Measurements from ENCODE around the gene HAVCR2.

Gene HAVCR2

DNA sequence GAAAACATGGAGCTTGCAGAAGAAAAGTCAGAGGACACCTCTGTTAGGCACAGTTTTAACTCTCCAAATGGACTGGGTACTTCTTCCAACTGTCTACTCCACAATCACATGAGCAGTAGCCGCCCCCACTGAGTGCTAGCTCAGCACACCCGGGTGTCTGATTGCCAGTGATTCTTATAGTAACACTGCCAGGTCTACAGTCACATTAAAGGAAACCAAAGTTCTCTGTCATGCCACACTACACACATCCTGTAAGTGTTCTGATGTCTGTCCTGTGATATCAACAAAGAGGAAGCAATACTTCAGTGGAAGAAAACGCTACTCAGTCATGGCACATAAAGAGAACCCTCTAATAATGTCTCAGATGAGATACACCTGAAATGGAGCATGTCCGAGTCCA lies at the start of gene HAVCR2:
Gene HAVCR2 (minus strand): TSS at position 69 of the 400 bp plus-strand sequence. CDS start 61 bp downstream, at position 8.
- peak in 1 of 3 experiments; percentile 46 for DNase-seq (ENCODE audit: low read depth in 3 of 3)

DNA sequence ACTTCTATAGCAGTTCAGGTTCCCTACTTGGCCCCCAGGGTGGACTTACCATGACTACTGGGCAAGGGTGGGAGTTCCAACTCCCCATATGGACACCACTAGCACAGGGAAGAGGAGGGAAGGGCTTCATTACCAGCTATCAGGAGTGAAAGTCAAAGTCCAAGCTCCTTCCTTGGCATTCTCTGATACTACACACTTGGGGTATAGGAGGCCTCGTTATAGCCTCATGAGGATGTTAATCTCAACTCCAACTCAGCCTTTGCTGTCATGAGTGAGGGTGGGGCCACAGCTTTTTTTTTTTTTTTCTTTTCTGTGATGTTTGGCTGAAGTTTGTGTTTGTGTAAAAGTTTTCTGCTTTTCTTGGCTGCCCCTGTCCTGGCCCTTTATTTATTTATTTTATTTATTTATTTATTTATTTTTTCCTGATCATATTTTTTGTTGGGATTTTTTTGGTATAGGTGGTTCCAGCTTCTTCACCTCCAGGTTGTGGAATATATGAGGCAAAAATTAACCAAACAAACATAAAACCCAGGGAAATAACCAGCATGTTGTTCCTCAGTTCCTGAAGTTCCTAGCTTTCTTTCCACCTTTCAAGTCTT lies 48.5 kb upstream of the HAVCR2 start:
- DNase-seq (ENCODE audit: low read depth in 3 of 3): no peak

DNA sequence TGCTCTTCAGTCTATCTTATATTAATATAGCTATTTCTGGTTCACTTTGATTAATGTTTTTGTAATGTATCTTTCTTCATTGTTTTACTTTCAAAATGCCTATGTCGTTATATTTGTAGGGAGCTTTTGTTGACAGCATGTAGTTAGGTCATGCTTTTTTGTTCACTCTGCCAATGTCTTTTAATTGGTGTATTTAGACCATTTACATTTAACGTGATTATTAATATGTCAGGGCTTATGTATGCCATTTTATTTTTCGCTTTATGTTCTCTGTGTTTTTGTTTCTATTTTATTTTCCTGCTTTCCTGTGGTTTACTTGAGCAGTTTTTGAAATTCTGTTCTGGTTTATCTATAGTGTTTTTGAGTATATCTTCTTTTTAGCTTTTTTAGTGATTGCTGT lies 46.5 kb upstream of the HAVCR2 start:
- no peak for DNase-seq (ENCODE audit: low read depth in 3 of 3)

DNA sequence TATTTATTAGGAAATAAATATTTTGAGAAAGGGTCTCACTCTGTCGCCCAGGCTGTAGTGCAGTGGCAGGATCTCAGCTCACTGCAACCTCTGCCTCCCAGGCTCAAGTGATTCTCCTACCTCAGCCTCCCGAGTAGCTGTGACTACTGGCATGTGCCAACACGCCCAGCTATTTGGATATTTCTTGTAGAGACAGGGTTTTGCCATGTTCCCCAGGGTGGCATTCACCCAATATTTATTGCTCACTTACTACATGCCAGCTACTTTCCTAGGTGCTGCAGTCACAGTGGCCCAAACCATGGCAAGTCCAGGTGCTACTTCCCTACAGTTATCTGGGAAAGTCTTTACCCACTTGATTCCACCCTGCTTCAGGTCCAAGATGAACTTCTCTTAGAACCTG lies 42.2 kb upstream of the HAVCR2 start:
- no peak for DNase-seq (ENCODE audit: low read depth in 3 of 3)

DNA sequence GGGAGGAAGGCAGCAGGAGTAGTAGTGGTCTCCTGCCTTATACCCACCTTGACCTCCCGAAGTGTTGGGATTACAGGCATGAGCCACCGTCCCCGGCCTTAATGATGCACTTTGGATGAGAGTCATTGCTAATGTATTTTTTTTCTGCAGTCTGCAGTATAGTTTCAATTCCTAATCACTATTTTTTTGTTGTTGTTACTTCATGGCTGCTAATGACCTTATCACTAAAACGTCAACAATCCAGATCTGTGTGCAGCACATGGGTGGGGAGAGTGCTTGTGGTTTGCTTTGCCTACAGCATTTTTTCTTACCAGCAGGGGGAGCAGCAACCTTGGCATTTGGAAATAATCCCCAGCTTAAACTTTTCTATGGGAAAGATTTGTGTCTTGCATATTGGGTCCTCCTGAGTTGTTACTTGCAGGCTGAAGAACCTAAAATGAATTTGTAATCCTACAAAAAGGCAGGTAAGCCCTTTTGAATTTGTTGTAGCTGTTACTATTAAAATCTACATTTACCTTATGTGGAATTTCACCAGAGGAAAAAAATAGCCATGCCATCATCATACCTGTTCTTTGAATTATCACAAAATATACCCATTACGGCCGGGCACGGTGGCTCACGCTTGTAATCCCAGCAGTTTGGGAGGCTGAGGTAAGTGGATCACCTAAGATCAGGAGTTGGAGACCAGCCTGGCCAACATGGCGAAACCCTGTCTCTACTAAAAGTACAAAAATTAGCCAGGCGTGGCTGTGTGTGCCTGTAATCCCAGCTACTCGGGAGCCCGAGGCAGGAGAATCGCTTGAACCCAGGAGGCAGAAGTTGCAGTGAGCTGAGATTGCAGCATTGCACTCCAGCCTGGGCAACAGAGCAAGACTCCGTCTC lies 40.1 kb upstream of the HAVCR2 start:
- peak; percentile 72 to 84 (median 74) for DNase-seq (ENCODE audit: low read depth in 3 of 3)

DNA sequence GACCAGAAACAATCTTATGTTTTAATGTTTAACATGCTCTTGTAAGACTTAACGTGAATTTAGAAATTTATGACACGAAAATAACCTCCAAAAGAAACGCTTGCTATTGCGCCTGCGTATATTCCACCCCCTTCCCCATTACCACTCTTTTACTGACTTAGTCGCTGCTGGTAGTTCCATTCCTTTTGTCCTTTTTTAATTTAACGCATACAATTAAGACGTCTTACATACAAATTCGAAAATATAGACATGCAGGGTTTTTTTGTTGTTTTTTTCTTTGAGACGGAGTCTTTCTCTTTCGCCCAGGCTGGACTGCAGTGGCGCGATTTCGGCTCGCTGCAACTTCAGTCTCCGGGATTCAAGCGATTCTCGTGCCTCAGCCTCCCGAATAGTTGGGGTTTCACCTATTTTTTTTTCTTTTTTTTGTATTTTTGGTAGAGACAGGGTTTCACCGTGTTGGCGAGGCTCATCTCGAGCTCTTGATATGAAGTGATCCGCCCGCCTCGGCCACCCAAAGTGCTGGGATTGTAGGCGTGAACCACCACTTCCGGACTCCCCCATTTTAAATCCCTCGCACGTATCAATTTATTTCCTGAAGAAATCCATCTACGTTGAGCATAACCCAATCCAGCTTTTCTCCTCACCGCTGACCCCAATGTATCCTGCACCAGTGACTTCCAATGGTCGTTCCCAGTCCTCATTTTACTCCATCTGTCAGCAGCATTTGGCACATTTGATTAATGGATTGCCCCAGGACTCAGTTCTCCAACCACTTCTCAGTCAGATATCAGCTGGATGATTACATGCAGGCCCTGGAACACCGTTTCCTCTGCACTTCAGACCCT lies 34.5 kb upstream of the HAVCR2 start:
- peak in 1 of 3 experiments; percentile 55 for DNase-seq (ENCODE audit: low read depth in 3 of 3)

DNA sequence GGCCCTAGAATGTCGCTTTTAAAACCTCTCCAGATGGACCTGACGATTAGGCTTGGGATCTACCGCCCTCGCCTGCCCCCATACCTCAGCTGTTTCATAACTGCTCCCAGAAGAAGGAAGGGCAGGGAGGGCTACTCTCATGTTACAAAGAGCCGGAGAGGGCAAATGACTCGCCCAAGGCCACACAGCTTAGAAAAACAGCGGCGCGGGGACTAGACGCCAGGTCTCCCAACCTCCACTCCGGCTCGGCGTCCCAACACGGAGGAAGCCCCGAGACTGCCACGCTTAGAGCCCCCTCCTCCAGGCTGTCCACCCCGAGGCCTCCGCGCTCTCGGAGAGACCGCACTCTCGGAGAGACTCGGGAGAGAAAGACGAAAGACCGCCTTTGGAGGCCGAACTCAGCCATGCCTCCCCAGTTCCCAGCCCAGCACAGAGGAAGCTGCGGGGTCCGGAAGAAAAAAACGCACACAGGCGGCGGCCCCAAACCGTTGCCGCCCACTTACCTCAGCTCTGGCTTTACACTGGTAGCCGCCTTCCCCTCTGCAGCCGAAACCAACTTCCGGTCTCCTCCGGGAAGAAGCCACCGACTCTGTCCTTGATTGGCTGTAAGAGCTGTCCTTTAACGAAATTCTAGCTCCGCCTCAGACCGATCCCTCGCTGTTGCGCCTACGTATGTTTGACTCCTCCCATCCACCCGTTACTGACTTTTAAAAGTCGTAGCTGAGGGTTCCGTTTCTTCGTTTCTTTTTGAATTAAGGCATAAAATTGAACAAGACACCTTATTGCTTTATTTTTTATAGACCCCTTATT lies 33.7 kb upstream of the HAVCR2 start, which contains the start of gene MED7:
Gene MED7 (minus strand): TSS at position 549 of the 810 bp plus-strand sequence. CDS start 3,434 bp downstream, outside the sequence.
- peak; percentile 82 to 89 (median 88) for DNase-seq (ENCODE audit: low read depth in 3 of 3)

DNA sequence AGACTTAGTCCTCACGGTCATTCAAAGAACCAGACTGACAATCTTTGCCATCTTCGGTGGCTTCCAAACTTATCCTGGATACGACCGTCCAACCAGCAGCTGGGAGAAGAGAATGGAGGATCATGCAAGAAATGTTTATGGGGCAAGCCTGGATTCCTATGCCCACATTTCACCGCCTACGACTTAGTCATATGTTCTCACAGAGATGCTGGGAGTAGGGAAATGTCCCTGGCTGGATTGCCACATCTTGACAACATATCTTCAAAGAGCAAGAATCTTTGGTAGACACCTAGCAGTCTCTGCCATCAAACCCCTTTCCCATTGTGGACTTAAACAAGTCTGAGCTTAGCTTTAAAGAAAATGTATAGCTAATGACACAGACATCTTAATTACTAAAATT lies 28.8 kb upstream of the HAVCR2 start:
- no peak for DNase-seq (ENCODE audit: low read depth in 3 of 3)

DNA sequence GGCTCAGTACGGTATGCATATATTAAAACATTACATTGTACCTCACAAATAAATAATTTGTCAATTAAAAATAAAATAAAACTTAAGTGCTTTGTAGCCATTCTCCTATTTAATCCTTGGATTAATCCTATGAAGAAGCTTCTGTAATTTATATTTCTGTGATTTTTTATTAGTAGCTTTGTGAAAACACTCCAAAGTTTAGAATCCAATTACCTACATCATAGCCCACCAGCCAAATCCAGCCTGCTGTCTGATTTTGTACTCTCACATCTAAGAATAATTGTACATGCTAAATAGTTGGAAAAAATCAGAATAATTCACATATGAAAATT lies 23.4 kb upstream of the HAVCR2 start:
- no peak for DNase-seq (ENCODE audit: low read depth in 3 of 3)

DNA sequence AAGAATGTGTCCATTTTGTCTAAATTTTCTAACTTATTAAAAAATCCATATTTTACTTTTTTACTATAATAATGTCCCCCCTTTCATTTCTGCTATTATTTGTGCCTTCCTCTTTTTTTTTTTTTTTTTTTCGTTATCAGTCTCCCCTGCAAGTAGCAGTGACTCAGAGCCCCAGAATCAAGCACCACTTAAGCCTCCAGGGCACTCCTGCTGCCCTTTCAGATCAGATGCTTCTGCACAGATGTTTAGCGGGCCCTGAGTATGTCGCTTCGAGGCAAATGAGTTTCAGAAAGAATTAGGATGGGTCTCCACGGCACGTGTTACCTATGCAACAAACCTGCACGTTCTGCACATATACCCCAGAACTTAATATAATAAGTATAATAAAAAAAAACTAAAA lies 22.1 kb upstream of the HAVCR2 start:
- no peak for DNase-seq (ENCODE audit: low read depth in 3 of 3)

DNA sequence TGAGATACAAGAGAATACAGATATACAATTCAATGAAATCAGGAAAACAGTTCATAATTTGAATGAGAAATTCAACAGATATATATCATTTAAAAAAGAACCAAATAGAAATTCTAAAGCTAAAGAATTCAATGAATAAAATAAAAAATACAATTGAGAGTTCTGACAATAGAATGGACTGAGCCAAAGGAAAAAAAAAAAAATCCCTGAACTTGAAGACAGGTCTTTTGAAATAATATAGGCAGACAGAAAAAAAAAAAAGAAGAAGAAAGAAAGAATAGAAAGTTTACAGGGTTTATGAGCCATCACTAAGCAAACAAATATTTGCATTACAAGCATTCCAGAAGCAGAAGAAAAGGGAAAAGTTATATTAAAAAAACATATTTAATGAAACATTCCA lies 12.9 kb upstream of the HAVCR2 start:
- DNase-seq (ENCODE audit: low read depth in 3 of 3): no peak

DNA sequence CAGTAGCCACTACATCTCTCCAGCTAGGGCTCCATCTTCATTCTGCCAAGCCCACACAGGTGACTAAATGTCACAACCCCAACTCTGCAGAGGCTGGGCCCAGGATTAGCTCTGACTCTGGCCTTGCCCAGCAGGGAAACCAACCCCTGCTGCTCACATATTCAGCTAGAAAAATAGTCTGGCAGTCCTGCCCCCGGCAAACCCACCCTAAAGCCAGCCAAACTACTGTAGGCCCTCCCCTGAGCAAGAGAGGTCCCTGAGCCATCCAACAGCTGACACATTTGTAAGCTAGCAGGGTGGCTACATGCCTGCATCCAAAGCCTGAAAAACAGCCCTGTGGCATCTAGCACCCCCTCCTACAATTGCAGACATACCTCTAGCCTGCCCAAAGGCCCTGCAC lies 11.3 kb upstream of the HAVCR2 start:
- DNase-seq (ENCODE audit: low read depth in 3 of 3): no peak

DNA sequence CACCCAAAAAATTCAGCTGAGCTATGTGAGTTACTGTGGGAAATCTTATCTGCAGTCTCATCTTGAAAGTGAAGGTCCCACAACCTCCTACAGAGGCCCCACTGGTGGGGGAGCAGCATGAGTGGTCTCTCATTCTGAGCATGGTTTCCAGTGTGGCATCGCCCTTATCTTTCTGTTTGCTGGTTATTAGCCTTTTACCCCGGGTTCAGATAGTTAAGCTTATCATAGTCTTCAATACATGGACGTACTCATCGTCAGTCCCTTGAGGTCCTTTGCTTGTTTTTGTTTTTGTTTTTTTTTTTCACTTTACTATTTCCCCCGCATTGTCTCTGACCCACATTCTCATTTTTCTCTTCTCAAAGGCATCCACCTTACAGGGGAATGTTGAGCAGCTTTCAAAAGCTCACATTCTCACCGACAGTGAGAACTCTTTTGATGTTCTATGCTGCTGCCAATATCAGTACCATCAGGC lies 7.7 kb upstream of the HAVCR2 start:
- peak in 1 of 3 experiments; percentile 27 for DNase-seq (ENCODE audit: low read depth in 3 of 3)

DNA sequence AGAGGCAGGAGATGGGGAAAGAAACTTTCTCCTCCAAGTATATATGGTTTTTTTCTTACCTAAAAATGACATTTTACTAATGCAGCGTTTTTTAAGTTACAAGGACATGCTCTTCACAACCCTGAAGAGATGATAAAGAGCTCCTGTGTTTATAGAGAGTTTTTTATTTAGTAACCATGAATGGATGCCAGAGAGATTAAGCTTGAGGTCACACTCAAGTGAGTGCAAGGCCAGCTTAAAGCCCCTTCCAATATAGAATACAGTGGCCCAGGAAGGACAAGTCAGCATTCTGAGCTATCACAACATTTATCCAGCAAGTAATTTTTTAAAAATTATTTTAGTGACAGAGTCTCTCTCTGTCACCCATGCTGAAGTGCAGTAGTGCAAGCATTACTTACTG lies 6.7 kb upstream of the HAVCR2 start:
- no peak for DNase-seq (ENCODE audit: low read depth in 3 of 3)

DNA sequence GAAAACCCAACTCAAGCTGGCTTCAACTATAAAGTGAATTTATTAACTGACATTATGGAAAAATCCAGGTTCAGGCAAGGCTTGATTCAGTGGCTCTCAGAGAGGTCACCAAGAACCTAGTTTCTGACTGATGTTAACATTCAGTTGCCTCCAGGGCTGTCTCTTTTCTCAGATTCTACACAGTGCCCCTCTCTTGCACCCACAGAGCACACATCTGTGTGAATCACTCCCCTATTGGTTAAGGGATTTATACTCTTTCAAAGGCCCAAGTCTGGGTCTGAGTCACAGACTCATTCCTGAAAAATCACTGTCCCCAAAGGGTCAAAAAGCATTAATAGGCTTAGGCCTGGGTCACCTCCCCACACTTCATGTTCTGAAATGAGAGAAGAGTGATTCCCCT lies 6.2 kb upstream of the HAVCR2 start:
- DNase-seq (ENCODE audit: low read depth in 3 of 3): no peak

DNA sequence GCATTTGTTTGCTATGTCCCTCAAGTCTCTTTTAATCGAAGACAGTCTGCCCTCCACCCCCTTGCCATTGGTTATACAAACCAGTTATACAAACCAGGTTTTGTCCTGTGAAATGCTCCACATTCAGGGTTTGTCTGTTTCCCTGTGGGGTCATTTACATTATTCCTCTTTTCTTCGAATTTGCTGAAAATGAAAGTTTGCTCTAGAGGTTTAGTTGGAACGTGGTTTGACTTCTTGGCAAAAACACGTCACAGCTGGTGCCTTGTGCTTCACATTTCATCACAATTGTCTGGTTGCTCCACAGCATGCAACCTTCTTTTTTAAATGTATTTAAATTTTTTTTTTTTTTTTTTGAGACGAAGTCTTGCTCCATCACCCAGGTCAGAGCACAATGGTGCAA lies 4.2 kb upstream of the HAVCR2 start:
- DNase-seq (ENCODE audit: low read depth in 3 of 3): no peak

DNA sequence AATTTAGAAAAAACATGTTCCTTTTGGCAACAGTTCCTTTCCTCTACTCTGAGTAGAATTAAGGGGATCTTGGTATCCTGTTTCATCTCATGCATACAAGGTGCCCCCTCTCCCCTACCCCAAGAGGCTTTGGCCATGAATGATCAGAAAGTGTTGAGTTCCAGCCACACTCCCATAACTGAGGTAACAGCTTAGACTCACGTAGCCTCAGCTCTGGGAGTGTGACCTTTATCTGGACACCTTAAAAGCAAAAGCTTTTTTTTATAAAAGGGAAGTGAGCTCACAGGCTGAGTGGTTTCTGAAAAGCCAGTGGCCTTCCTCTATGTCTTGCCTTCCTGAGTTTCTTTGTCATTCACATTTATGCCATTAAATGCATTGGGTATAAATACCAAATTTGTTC lies 900 bp upstream of the HAVCR2 start:
- peak in 1 of 3 experiments; percentile 13 for DNase-seq (ENCODE audit: low read depth in 3 of 3)

DNA sequence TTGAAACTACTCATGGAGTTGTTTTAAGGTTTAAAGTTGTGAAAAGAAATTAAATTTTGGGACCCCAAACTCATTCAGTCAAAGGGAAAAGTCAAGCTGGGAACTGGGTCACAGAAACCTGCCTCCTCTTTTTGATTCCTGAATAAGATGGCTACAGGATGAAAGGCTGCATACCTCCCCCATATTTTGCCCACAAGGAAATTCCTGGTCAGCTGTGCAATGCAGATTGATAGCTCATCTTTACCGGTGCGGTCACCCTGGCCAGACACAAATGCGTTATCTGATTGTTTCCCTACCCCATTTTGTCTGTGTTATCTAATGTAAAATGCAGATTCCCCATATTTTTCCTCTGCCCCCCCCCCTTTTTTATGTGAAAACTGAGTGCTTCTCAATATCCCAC lies 1.3 kb downstream of the HAVCR2 start:
- no peak for DNase-seq (ENCODE audit: low read depth in 3 of 3)

DNA sequence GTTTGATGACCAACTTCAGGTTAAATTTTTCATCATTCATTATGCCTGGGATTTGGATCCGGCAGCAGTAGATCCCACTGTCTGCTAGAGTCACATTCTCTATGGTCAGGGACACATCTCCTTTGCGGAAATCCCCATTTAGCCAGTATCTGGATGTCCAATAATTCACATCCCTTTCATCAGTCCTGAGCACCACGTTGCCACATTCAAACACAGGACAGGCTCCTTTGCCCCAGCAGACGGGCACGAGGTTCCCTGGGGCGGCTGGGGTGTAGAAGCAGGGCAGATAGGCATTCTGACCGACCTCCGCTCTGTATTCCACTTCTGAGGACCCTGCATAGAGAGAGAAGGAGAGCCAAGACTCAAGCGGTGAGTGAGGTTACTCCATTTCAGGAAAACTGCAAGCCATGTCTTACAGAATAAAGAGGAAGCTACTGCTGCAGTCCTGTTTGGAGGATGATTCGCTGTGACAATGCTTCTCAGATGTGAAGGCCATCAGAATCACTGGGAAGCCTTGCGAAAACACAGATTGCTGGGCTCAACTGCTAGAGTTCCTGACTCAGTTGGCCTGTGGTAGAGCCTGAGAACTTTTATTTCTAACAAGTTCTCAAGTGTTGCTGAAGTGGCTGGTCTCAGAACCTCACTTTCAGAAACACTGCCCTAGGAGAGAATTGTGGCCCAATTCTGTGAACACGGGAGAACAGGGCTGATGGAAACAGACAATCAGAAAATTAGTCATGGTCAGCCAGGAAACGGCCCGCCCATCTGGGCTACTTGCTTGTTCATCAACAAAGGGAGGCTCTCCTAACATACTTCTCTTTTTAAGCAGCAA lies 2.0 kb downstream of the HAVCR2 start:
- DNase-seq (ENCODE audit: low read depth in 3 of 3): peak in 1 of 3 experiments; percentile 19

DNA sequence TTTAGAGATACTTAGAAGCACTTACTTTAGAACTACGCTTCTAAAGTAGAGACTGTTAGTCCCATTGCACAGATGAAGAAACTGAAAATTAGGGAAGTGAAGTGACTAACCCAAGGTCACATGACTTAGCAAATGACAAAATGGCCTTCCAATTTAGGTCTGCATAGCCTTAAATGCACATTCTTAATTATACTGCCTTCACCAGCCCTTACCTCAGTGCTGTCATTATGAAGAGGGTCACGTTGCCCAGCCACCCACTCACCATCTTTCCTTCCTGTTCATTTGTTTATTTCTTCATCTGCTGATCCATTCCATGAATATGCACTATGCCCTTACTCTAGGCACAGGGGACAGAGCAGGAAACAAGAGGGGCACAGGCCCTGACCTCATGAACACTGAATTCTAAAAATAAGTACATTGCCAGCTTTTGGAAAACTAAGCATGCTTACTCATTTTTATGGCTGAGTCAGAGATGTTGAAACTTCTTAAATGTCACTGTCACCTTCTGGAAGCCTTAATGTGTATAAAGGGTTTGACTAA lies 8.6 kb downstream of the HAVCR2 start:
- peak in 1 of 3 experiments; percentile 27 for DNase-seq (ENCODE audit: low read depth in 3 of 3)
